Fibroblast of the aortic adventitia (primary cell): ENCODE results near the gene ACOT7. TPM values are rescaled to one million over a fixed set of nuclear protein-coding genes. Genes with fewer than 3 reads are reported as not detected.

Source experiments
- DNase-seq: peaks from one replicate; pipeline ENCODE4 v3.0.0-alpha.2; 2010; ENCODE audit warnings: low read depth
- H3K4me3 ChIP-seq: 2 replicates; pipeline ENCODE4 v1.5.1; 2011; ENCODE audit warnings: low read depth, mild to moderate bottlenecking, control low read depth, low read length, moderate library complexity
- total RNA-seq: library from RNA; depleted of rRNA; stranded (reverse); fragments of >200 nt; gene quantifications from 2 replicates; pipeline ENCODE4 v1.2.3, GENCODE V29; 2012; ENCODE audit warnings: low replicate concordance
- TF ChIP-seq, protein P1 (sequence below): IDR thresholded peaks from 2 replicates; pipeline ENCODE4 v1.5.1; 2011; ENCODE audit warnings: mild to moderate bottlenecking, low read length, control low read depth, inconsistent platforms; ENCODE audit not compliant: insufficient read depth

ACOT7 gene
- total RNA-seq, 1 donor: 16.0 TPM

DNA sequence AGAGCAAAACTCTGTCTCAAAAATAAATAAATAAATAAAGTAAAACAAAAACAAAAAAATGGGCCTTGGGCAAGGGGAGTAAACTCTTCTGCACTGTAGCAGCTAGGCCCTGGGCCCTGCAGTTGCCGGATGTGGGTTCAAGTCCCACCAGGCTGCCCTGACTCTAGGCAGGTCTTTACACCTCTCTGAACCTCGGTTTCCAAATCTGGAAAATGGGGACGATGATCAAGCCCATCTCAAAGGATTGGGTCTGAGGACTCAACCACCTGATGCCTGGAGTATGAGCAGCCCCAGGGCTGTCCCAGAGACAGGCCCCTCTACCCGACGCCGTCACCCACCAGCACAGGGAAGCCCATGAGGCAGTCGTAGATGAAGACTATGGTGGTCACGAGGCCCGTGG, 140.2 kb downstream of the ACOT7 start:
- no peak overlapping the region for H3K4me3 ChIP-seq
- TF ChIP-seq, protein P1, sequence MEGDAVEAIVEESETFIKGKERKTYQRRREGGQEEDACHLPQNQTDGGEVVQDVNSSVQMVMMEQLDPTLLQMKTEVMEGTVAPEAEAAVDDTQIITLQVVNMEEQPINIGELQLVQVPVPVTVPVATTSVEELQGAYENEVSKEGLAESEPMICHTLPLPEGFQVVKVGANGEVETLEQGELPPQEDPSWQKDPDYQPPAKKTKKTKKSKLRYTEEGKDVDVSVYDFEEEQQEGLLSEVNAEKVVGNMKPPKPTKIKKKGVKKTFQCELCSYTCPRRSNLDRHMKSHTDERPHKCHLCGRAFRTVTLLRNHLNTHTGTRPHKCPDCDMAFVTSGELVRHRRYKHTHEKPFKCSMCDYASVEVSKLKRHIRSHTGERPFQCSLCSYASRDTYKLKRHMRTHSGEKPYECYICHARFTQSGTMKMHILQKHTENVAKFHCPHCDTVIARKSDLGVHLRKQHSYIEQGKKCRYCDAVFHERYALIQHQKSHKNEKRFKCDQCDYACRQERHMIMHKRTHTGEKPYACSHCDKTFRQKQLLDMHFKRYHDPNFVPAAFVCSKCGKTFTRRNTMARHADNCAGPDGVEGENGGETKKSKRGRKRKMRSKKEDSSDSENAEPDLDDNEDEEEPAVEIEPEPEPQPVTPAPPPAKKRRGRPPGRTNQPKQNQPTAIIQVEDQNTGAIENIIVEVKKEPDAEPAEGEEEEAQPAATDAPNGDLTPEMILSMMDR: no peak
- DNase-seq: no peak

DNA sequence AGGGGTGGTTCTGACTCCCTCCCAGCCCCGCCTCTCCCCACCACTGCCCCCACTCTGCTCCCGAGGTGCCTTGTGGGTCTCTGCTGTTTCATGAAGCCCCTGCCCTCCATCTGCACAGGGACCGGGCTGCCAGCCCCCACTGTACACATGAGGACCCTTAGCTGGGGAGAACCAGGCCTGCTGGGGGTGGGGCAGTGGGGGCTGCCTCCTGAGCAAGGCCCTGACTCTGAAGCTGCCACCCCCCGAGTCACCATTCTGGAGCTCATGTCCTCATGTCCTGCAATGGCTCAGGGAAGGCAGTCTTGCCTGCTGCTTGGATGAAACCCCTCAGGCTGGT, 141.2 kb downstream of the ACOT7 start:
- TF ChIP-seq, protein P1: no peak
- DNase-seq: no peak
- no peak overlapping the region for H3K4me3 ChIP-seq

DNA sequence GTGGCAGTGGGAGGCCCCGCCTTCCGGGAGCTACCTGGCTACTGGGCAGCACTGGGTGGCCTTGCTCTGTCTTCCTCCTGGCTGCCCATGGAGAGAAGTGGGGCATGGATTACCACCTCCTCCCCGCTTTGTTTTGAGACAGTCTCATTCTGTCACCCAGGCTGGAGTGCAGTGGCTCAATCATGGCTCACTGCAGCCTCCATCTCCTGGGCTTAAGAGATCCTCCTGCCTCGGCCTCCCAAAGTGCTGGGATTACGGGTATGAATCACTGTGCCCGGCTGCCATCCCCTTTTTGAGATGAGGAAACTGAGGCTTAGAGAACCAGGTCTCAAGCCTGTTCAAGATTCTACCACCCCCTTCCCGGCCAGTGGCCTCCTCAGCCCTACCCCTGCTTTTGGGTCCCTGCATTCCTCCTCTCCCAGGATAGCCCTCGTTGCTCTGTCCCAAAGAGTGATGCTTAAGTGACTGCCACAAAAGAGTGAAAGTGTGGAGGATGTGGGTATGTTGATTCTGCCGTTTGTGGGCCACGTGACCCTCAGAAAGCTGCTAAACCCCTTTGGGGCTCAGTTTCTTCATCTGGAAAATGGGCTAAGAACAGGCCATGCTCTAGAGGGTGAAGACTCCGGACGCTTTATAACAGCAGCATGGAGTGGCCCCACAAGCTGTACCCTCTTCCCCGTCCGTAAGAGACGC, 141.7 kb downstream of the ACOT7 start:
- TF ChIP-seq, protein P1: no peak
- DNase-seq: no peak
- no peak overlapping the region for H3K4me3 ChIP-seq

DNA sequence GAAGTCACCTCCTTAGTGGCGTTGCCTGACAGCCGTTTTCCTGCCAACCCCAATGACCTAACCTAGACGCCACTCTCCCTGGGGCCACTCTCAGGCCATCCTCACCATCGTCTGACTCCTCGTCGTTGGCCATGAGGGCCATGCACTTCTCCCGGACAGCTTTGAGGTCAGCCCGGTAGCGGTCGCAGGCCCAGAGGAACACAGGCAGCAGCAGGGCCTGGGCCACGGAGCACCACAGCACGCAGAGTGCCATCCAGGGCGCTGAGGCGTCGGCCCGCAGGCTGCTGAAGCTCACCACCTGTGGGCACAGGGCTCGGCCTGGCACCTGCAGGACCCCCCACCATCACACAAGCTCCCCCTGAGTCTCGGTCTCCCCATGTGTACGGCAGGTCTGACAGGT, 142.3 kb downstream of the ACOT7 start:
- TF ChIP-seq, protein P1: no peak
- H3K4me3 ChIP-seq: no peak overlapping the region
- no peak for DNase-seq

DNA sequence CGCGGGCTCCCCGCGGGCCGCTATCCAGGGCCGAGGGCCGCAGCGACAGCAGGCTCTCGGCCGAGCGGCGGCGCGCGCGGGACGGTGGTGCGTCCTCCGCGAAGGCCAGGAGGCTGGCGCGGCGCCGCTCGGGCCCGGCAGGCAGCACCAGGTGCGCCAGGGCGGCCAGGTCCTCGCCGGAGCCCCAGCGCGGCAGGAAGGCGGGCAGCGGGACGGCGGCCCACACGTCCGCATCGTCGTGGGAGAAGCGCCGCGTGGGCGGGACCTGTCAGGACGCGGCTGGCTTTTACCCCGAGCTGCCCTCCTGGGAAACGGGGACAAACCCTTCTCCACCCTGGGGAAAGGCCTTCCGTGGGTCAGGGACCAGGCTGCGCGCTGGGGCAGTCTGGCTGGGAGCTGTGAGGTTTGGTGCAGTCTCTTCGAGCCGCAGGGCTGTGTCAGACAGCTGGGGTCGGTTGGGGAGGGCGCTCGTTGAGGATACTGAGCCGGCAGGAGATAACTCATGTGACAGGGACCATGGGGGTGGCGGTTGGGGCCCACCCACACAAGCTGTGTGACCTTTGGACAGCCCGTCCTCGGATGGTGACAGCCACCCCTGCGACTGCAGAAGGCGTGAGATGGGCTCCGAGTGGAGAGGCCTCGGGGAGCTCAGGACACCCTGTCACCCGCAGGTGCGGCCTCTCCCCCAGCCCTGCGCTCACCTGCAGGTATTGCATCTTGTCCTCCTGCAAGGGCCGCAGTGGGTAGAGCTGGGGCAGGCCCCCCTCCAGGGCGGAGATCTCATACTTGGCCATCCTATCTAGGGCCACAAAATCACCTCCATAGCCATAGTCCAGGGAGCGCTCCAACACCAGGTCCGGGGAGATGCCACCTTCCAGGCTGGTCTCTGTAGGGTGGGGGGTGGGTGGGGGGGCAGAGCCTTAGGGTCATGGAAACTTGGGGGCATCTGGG, 143.6 kb downstream of the ACOT7 start:
- H3K4me3 ChIP-seq: no peak overlapping the region
- no peak for DNase-seq
- TF ChIP-seq, protein P1: no peak

DNA sequence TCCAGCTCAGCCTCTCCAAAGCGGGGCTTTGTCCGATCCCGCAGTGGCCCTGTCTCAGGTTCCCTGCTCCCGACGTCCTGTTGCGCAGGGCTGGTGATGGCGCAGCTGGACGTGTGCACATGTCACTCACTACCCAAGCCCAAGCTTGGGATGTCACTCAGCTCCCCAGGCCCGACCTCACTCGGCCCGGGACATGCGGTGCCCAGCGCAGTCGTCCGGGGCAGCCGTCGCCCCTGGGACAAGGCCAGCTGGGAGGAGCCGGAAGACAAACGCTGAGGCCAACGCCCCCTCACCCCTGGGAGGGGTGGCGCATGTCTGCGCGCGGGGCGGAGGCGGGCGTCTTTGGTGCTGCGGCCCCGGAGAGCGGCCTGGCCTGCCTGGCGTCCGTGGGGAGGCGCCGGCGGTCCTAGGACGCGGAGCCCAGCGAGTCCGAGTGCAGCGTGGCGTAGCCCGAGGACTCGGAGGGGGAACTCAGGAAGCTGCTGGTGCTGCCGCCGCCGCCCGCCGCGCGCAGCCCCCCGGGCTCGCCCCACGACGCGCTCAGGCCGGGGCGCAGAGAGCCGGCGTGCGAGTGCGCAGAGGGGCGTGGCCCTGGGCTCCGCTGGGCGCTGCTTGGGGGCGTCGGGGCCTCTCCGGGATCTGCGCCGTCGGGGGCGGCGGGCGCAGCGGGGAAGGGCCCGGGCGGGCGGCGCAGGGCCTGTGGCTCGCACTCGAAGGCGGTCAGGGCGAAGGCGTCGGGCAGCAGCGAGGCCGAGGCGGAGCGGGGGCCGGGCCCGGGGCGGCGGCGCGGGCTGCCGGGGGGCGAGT, 144.4 kb downstream of the ACOT7 start:
- no peak overlapping the region for H3K4me3 ChIP-seq
- TF ChIP-seq, protein P1: no peak
- no peak for DNase-seq
